GM18526 (cell line): ENCODE results near the gene PLOD3.

Experiments used
- POLR2A ChIP-seq: IDR thresholded peaks from 3 replicates; pipeline ENCODE4 v1.6.1; 2011; ENCODE audit not compliant: insufficient read length; ENCODE audit errors: extremely low read depth

The PLOD3 gene

GRCh38 chr7:101174322-101174854, 43.0 kb downstream of the PLOD3 start:
- no peak for TF ChIP-seq POLR2A

- no peak for TF ChIP-seq POLR2A
Observed at GRCh38 chr7:101173752-101174244, 43.6 kb downstream of the PLOD3 start.

- TF ChIP-seq POLR2A = no peak
Observed at GRCh38 chr7:101172854-101173751, 44.3 kb downstream of the PLOD3 start.

- TF ChIP-seq POLR2A = no peak
Observed at GRCh38 chr7:101172005-101172853, 45.2 kb downstream of the PLOD3 start.

GRCh38 chr7:101171442-101171837, 45.9 kb downstream of the PLOD3 start:
- TF ChIP-seq POLR2A = no peak

- no peak for TF ChIP-seq POLR2A
Observed at GRCh38 chr7:101170617-101171441, 46.6 kb downstream of the PLOD3 start.

- TF ChIP-seq POLR2A = no peak
Observed at GRCh38 chr7:101169838-101170551, 47.4 kb downstream of the PLOD3 start.

GRCh38 chr7:101169110-101169837, 48.1 kb downstream of the PLOD3 start:
- TF ChIP-seq POLR2A = no peak

- TF ChIP-seq POLR2A = no peak
Observed at GRCh38 chr7:101168412-101169049, 48.9 kb downstream of the PLOD3 start.

GRCh38 chr7:101167645-101168411, 49.6 kb downstream of the PLOD3 start:
- no peak for TF ChIP-seq POLR2A

GRCh38 chr7:101166909-101167644, 50.3 kb downstream of the PLOD3 start:
- no peak for TF ChIP-seq POLR2A

GRCh38 chr7:101166648-101166908, 50.8 kb downstream of the PLOD3 start:
- TF ChIP-seq POLR2A = no peak
